ENCODE data around the gene CUL5.
"Not testable (repeated sequence)": the region's sequence is repeated elsewhere in the genome, so short reads cannot be mapped to it uniquely, and the experiment has no call there.

DNA sequence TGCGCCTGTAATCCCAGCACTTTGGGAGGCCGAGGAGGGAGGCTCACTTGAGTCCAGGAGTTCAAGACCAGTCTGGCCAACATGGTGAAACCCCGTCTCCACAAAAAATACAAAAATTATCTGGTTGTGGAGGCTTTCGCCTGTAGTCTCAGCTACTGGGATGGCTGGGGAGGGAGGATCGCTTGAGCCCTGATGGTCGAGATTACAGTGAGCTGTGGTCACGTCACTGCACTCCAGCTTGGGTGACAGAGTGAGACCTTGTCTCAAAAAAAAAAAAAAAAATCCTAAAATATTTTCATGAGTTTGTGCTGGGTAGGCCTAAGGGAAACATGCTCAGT, 112.2 kb downstream of the CUL5 start:
- TF ChIP-seq, protein P1, sequence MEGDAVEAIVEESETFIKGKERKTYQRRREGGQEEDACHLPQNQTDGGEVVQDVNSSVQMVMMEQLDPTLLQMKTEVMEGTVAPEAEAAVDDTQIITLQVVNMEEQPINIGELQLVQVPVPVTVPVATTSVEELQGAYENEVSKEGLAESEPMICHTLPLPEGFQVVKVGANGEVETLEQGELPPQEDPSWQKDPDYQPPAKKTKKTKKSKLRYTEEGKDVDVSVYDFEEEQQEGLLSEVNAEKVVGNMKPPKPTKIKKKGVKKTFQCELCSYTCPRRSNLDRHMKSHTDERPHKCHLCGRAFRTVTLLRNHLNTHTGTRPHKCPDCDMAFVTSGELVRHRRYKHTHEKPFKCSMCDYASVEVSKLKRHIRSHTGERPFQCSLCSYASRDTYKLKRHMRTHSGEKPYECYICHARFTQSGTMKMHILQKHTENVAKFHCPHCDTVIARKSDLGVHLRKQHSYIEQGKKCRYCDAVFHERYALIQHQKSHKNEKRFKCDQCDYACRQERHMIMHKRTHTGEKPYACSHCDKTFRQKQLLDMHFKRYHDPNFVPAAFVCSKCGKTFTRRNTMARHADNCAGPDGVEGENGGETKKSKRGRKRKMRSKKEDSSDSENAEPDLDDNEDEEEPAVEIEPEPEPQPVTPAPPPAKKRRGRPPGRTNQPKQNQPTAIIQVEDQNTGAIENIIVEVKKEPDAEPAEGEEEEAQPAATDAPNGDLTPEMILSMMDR (conservative IDR thresholded peaks at IDR 0.05), result not testable (repeated sequence)
- not testable (repeated sequence) for TF ChIP-seq ZFX (IDR thresholded peaks at IDR 0.05)
